ENCODE data around the gene CAMK4. TPM values are rescaled to one million over a fixed set of nuclear protein-coding genes. Genes with fewer than 3 reads are reported as not detected.
"Not testable (repeated sequence)": the region's sequence is repeated elsewhere in the genome, so short reads cannot be mapped to it uniquely, and the experiment has no call there.

CAMK4 gene
- total and polyA plus RNA-seq, 2 donors, result 30.7 to 107 TPM

- H3K27ac ChIP-seq (ENCODE audit: low read depth in 1 of 2, low read length in 1 of 2), result no peak overlapping the region
- no peak overlapping the region for H3K4me3 ChIP-seq (ENCODE audit: low read length in 2 of 2)
- H3K4me1 ChIP-seq (ENCODE audit: control insufficient read depth in 2 of 2, insufficient read depth in 2 of 2, low read length in 2 of 2), result no peaks in the 10 kb centered on the region
- DNase-seq (ENCODE audit: low read depth in 6 of 9, low spot score in 9 of 9), result no peak
- WGBS, result 86% methylated on average over 1 of the region's 1 CpG
- H3K9me3 ChIP-seq (ENCODE audit: control insufficient read depth in 2 of 2, insufficient read depth in 1 of 2, low read length in 1 of 2), result no peaks in the 10 kb centered on the region
- no peaks in the 10 kb centered on the region for H3K27me3 ChIP-seq (ENCODE audit: control insufficient read depth in 2 of 2, insufficient read depth in 1 of 2, low read length in 1 of 2)
- no peaks in the 10 kb centered on the region for H3K36me3 ChIP-seq (ENCODE audit: control insufficient read depth in 2 of 2, insufficient read depth in 2 of 2, low read length in 1 of 2)
Observed at GRCh38 chr5:111337133-111337532, 112.9 kb downstream of the CAMK4 start.

- H3K9me3 ChIP-seq (ENCODE audit: control insufficient read depth in 2 of 2, insufficient read depth in 1 of 2, low read length in 1 of 2), result no peaks in the 10 kb centered on the region
- H3K36me3 ChIP-seq (ENCODE audit: control insufficient read depth in 2 of 2, insufficient read depth in 2 of 2, low read length in 1 of 2), result no peaks in the 10 kb centered on the region
- no peak overlapping the region for H3K4me3 ChIP-seq (ENCODE audit: low read length in 2 of 2)
- 47% methylated on average over 2 of the region's 2 CpGs for WGBS
- DNase-seq (ENCODE audit: low read depth in 6 of 9, low spot score in 9 of 9), result no peak
- no peaks in the 10 kb centered on the region for H3K27me3 ChIP-seq (ENCODE audit: control insufficient read depth in 2 of 2, insufficient read depth in 1 of 2, low read length in 1 of 2)
- no peaks in the 10 kb centered on the region for H3K4me1 ChIP-seq (ENCODE audit: control insufficient read depth in 2 of 2, insufficient read depth in 2 of 2, low read length in 2 of 2)
- H3K27ac ChIP-seq (ENCODE audit: low read depth in 1 of 2, low read length in 1 of 2), result no peak overlapping the region
Observed at GRCh38 chr5:111337688-111338087, 113.5 kb downstream of the CAMK4 start.

- H3K27me3 ChIP-seq (ENCODE audit: control insufficient read depth in 2 of 2, insufficient read depth in 1 of 2, low read length in 1 of 2), result no peaks in the 10 kb centered on the region
- DNase-seq (ENCODE audit: low read depth in 6 of 9, low spot score in 9 of 9), result no peak
- 81% methylated on average over 8 of the region's 8 CpGs for WGBS
Observed at GRCh38 chr5:111345731-111346130, 121.5 kb downstream of the CAMK4 start.

GRCh38 chr5:111347021-111347420 lies 122.8 kb downstream of the CAMK4 start:
- Histone ChIP-seq H3K4me1 (ENCODE audit: control insufficient read depth in 2 of 2, insufficient read depth in 2 of 2, low read length in 2 of 2) (no peaks in the 10 kb centered on the region), H3K9me3 (ENCODE audit: control insufficient read depth in 2 of 2, insufficient read depth in 1 of 2, low read length in 1 of 2) (no peaks in the 10 kb centered on the region), H3K27ac (ENCODE audit: low read depth in 1 of 2, low read length in 1 of 2) (no peak overlapping the region), H3K36me3 (ENCODE audit: control insufficient read depth in 2 of 2, insufficient read depth in 2 of 2, low read length in 1 of 2) (peaks cover 18 to 32% of the 10 kb centered on the region in 2 donors), H3K4me3 (ENCODE audit: low read length in 2 of 2) (no peak overlapping the region), H3K27me3 (ENCODE audit: control insufficient read depth in 2 of 2, insufficient read depth in 1 of 2, low read length in 1 of 2) (no peaks in the 10 kb centered on the region)
- DNase-seq (ENCODE audit: low read depth in 6 of 9, low spot score in 9 of 9), result no peak

More at GRCh38 chr5:111345731-111346130, 121.5 kb downstream of the CAMK4 start:
- H3K9me3 ChIP-seq (ENCODE audit: control insufficient read depth in 2 of 2, insufficient read depth in 1 of 2, low read length in 1 of 2), result no peaks in the 10 kb centered on the region
- H3K27ac ChIP-seq (ENCODE audit: low read depth in 1 of 2, low read length in 1 of 2), result no peak overlapping the region
- no peak overlapping the region for H3K4me3 ChIP-seq (ENCODE audit: low read length in 2 of 2)
- H3K36me3 ChIP-seq (ENCODE audit: control insufficient read depth in 2 of 2, insufficient read depth in 2 of 2, low read length in 1 of 2), result peaks cover 18 to 27% of the 10 kb centered on the region in 2 donors
- no peaks in the 10 kb centered on the region for H3K4me1 ChIP-seq (ENCODE audit: control insufficient read depth in 2 of 2, insufficient read depth in 2 of 2, low read length in 2 of 2)

- no peak for DNase-seq (ENCODE audit: low read depth in 6 of 9, low spot score in 9 of 9)
- Histone ChIP-seq H3K4me1 (ENCODE audit: control insufficient read depth in 2 of 2, insufficient read depth in 2 of 2, low read length in 2 of 2) (no peaks in the 10 kb centered on the region), H3K4me3 (ENCODE audit: low read length in 2 of 2) (no peak overlapping the region), H3K36me3 (ENCODE audit: control insufficient read depth in 2 of 2, insufficient read depth in 2 of 2, low read length in 1 of 2) (peaks cover 18 to 38% of the 10 kb centered on the region in 2 donors), H3K27me3 (ENCODE audit: control insufficient read depth in 2 of 2, insufficient read depth in 1 of 2, low read length in 1 of 2) (no peaks in the 10 kb centered on the region), H3K27ac (ENCODE audit: low read depth in 1 of 2, low read length in 1 of 2) (no peak overlapping the region), H3K9me3 (ENCODE audit: control insufficient read depth in 2 of 2, insufficient read depth in 1 of 2, low read length in 1 of 2) (no peaks in the 10 kb centered on the region)
- 94% methylated on average over 3 of the region's 3 CpGs for WGBS
Observed at GRCh38 chr5:111348661-111349329, 124.6 kb downstream of the CAMK4 start.

- Histone ChIP-seq H3K27ac (ENCODE audit: low read depth in 1 of 2, low read length in 1 of 2) (no peak overlapping the region), H3K36me3 (ENCODE audit: control insufficient read depth in 2 of 2, insufficient read depth in 2 of 2, low read length in 1 of 2) (peaks cover 18 to 38% of the 10 kb centered on the region in 2 donors), H3K4me1 (ENCODE audit: control insufficient read depth in 2 of 2, insufficient read depth in 2 of 2, low read length in 2 of 2) (no peaks in the 10 kb centered on the region), H3K4me3 (ENCODE audit: low read length in 2 of 2) (no peak overlapping the region), H3K9me3 (ENCODE audit: control insufficient read depth in 2 of 2, insufficient read depth in 1 of 2, low read length in 1 of 2) (no peaks in the 10 kb centered on the region), H3K27me3 (ENCODE audit: control insufficient read depth in 2 of 2, insufficient read depth in 1 of 2, low read length in 1 of 2) (no peaks in the 10 kb centered on the region)
- WGBS, result 95% methylated on average over 1 of the region's 1 CpG
- DNase-seq (ENCODE audit: low read depth in 6 of 9, low spot score in 9 of 9), result no peak
Observed at GRCh38 chr5:111349429-111349828, 125.2 kb downstream of the CAMK4 start.

GRCh38 chr5:111353035-111353434 lies 128.9 kb downstream of the CAMK4 start:
- Histone ChIP-seq H3K9me3 (ENCODE audit: control insufficient read depth in 2 of 2, insufficient read depth in 1 of 2, low read length in 1 of 2) (no peaks in the 10 kb centered on the region), H3K27me3 (ENCODE audit: control insufficient read depth in 2 of 2, insufficient read depth in 1 of 2, low read length in 1 of 2) (no peaks in the 10 kb centered on the region), H3K36me3 (ENCODE audit: control insufficient read depth in 2 of 2, insufficient read depth in 2 of 2, low read length in 1 of 2) (peaks cover 5 to 20% of the 10 kb centered on the region in 2 donors), H3K4me1 (ENCODE audit: control insufficient read depth in 2 of 2, insufficient read depth in 2 of 2, low read length in 2 of 2) (no peaks in the 10 kb centered on the region), H3K27ac (ENCODE audit: low read depth in 1 of 2, low read length in 1 of 2) (no peak overlapping the region), H3K4me3 (ENCODE audit: low read length in 2 of 2) (no peak overlapping the region)
- WGBS, result 96% methylated on average over 3 of the region's 3 CpGs
- DNase-seq (ENCODE audit: low read depth in 6 of 9, low spot score in 9 of 9), result no peak

- H3K4me1 ChIP-seq (ENCODE audit: control insufficient read depth in 2 of 2, insufficient read depth in 2 of 2, low read length in 2 of 2); H3K27ac ChIP-seq (ENCODE audit: low read depth in 1 of 2, low read length in 1 of 2); H3K4me3 ChIP-seq (ENCODE audit: low read length in 2 of 2); H3K9me3 ChIP-seq (ENCODE audit: control insufficient read depth in 2 of 2, insufficient read depth in 1 of 2, low read length in 1 of 2); H3K27me3 ChIP-seq (ENCODE audit: control insufficient read depth in 2 of 2, insufficient read depth in 1 of 2, low read length in 1 of 2); DNase-seq (ENCODE audit: low read depth in 6 of 9, low spot score in 9 of 9): not testable (repeated sequence)
- WGBS, result 0% methylated on average over 1 of the region's 1 CpG
- H3K36me3 ChIP-seq (ENCODE audit: control insufficient read depth in 2 of 2, insufficient read depth in 2 of 2, low read length in 1 of 2), result peaks cover 10 to 21% of the 10 kb centered on the region in 2 donors
Observed at GRCh38 chr5:111358726-111359125, 134.5 kb downstream of the CAMK4 start.

- WGBS, result 97% methylated on average over 2 of the region's 2 CpGs
- H3K4me3 ChIP-seq (ENCODE audit: low read length in 2 of 2), result no peak overlapping the region
- no peak for DNase-seq (ENCODE audit: low read depth in 6 of 9, low spot score in 9 of 9)
- peaks cover 4 to 30% of the 10 kb centered on the region in 2 donors for H3K36me3 ChIP-seq (ENCODE audit: control insufficient read depth in 2 of 2, insufficient read depth in 2 of 2, low read length in 1 of 2)
- no peak overlapping the region for H3K27ac ChIP-seq (ENCODE audit: low read depth in 1 of 2, low read length in 1 of 2)
- peaks cover 2 to 3% of the 10 kb centered on the region in 2 donors for H3K4me1 ChIP-seq (ENCODE audit: control insufficient read depth in 2 of 2, insufficient read depth in 2 of 2, low read length in 2 of 2)
- H3K27me3 ChIP-seq (ENCODE audit: control insufficient read depth in 2 of 2, insufficient read depth in 1 of 2, low read length in 1 of 2), result no peaks in the 10 kb centered on the region
- H3K9me3 ChIP-seq (ENCODE audit: control insufficient read depth in 2 of 2, insufficient read depth in 1 of 2, low read length in 1 of 2), result no peaks in the 10 kb centered on the region
Observed at GRCh38 chr5:111360173-111360572, 136.0 kb downstream of the CAMK4 start.
